IPS-NIHi7 (cell line): ENCODE results near the gene PLA2G5.

ENCODE experiments used
- DNase-seq: peaks from one replicate; pipeline ENCODE4 v3.0.0; 2012; ENCODE audit warnings: mixed read lengths; ENCODE audit errors: extremely low spot score

PLA2G5 gene

DNA sequence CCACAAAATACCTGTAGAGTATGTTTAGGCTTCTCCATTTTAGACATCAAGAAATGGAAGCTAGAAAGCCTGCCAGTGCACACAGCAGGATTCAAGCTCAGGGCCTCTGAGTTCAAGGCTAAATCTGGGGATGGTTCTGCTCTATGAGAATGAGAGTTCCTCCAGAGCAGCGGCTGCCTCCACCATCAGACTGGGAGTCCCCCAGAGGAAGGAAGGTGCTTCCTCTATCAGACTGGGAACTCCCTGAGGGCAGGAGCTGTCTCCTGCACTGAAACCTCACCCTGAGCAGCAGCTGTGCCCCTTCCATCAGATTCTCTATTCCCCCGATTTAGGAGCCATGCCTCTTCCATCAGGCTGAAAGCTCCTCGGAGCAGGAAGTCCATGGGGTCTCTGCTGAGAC, 20.1 kb downstream of the PLA2G5 start:
- DNase-seq, result no peak

DNA sequence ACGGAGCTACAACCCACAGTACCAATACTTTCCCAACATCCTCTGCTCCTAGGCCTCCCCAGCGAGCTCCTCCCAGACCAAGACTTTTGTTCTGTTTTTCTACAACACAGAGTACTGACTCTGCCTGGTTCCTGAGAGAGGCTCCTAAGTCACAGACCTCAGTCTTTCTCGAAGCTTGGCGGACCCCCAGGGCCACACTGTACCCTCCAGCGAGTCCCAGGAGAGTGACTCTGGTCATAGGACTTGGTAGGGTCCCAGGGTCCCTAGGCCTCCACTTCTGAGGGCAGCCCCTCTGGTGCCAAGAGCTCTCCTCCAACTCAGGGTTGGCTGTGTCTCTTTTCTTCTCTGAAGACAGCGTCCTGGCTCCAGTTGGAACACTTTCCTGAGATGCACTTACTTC, 20.6 kb downstream of the PLA2G5 start:
- DNase-seq, result no peak

DNA sequence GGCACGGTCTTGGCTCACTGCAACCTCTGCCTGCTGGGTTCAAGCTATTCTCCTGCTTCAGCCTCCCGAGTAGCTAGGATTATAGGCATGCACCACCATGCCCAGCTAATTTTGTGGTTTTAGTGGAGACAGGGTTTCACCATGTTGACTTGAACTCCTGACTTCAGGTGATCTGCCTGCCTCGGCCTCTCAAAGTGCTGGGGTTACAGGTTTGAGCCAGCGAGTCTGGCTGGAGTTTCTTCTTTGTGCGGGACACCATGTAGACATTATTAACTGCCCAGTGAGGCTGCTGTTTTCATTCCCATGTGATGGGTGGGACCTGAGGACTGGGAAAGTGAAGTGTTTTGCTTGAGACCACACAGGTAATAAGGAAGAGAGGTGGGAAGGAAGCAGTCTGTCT, 23.3 kb downstream of the PLA2G5 start:
- DNase-seq, result no peak

DNA sequence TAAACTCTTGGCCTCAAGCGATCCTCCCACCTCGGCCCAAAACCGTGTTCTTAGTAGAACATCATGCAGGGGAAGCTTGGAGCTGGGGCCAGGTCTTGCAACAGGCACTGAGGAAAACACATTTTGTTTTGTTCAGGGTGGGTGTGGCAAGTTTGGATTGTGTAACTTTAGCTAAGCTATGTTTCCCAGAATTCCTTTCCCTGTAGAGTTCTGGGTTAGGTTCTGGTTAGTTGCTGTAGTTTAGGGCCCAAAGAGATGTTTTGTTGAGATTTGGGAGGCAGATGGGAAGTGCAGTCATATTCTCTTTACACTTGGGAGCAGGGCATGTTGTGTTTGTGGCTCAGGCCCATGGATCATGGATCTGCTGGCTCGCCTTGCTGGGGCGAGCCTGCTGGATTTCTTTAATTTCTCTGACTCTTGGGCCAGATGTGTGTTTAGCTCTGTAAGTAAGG, 24.0 kb downstream of the PLA2G5 start:
- DNase-seq, result no peak

DNA sequence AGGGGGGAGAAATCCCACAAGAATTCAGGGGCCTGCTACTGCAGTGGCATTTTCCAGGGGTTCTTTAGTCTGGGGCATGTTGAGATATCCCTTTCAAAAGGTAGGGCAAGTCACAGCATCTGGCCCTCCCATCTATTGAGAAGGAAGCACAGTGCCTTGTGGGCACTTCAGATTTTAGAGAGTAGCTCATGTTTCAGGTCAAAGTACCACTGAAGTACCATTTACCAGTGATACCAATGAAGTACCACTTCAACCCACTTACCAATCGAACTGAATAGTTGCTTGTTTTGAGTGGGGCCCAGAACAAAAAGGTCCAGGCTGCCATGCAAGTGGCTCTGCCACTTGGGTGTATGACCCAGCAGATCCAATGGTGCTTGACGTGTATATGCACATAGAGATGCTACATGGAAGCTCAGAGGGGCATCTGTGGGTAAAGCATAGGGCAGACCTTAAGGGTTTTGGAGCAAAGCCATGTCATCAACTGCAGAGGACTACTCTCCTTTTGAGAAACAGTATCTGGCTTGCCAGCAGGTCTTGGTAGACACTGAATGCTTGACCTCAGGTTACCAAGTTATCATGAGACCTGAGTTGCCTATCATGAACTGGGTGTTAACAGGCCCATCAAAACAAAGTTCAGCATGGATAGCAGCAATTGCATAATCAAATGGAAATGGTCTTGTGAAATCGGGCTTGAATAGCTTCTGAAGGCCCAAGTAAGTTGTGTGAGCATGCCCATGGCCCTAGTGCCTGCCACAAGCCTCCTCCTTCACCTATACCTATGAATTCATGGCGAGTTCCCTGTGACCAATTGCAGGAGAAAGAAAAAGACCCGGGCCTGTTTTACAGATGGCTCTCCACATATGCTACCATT, 25.8 kb downstream of the PLA2G5 start:
- DNase-seq, result no peak

DNA sequence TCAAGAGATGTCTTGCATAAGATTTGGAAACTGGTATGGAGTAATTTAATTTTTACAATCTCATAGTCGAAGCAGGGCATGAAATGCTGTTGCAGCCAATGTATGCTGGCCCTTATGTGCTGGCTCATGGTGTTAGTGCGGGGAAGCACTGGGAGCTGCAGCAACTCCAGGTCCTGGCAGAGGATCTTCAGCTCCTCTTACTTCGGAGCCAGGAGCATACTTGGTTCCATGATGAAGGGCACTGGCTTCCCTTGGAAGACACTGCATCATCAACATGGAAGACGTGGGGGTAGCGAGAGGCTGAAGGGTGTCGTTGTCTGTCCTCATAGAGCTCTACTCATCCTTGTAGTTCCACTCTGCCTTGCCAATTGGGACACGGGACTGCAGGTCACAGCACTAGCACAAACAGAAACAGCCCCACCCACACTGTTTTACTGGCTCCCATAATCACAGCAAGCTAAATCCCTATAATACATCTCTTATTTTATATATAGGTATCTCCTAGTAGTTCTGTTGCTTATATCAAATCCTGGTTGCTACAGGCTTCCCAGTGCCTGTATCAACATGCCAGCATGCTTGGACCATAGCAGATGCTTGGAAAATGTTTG, 26.9 kb downstream of the PLA2G5 start:
- no peak for DNase-seq

DNA sequence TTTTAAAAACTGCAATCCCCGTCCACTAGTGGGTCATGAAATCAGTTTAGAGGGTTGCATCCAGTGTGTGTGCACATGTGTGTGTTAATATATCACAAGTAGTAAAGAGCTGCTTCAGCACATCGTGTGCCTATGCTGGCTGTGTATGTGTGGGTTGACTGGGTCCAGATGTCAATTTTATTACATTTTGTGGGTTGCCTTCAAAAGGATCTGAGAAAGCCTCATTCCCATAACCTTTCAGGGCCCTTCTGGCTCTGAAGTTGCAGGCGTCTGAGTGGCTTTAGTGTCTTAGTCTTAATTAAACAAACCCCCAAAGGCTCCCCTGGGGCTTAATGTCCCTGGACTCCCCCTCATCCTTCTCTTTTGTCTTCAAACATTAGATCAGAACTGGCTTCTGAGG, 29.5 kb downstream of the PLA2G5 start:
- DNase-seq, result no peak

DNA sequence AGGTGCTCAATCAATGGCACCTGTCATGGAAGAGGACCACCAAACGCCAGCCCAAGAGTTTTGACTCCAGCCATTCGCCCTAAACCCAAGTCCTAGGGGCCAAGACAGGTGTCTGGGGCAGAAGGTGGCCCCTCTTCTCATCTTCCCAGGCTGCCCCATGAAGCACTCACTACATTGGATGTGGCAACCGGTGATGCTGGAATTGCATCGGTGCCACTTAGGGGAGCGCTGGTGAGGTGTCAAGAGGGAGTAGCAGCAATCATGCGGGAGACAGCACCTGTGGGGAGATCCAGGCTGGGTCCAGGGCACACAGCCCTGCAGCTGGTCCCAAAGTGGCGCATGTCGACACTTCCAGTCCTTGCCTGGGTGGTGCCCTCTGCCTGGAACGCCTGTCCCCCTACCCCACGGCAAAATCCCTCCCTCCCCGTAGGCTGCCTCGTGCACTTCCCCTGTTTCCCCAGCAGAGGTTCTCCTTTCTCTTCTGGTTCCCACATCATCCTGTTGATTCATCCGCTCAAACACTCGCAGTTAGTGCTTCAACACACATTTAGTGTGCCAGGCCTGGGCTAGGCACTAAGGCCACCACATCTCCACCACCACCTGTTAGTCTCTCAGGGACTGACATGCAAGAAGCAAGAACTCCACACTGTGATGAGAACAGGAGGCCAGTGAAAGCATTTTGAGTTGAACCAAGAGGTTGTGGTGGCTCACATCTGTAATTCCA, 30.8 kb downstream of the PLA2G5 start:
- DNase-seq, result peak; percentile 84

DNA sequence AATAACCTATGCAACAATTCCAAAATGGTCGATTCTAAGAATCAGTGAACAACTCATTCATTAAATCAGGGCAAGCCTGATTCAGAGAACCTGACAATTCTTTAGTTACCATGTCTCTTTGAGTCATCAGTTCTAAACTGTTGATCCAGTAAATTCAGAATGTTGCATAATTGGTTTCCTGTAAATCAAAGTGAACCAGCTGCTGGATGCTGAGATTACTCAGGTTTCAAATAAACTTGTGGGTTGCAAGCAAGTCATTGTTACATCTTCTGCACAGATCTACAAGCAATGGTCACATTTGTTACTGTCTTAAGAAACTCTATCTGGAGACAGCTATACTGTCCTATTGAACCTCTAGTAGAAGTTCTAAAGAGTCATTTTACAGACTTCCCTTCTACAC, 32.9 kb downstream of the PLA2G5 start:
- DNase-seq, result no peak

DNA sequence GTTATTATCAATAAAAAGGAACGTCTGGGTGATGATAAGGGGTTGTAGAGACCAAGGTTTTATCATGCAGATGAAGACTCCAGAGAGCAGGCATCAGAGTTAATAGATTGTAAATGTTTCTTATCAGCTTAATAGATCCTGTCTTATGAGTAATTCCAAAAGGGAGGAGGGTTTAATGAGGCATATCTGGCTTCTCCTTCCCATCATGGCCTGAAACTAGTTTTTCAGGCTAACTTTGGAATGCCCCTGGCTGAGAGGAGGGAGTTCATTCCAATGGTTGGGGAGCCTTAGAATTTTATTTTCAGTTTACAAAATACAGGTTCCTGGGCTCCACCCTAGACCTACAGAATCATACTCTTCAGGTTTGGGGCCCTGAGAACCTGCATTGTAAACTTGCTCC, 35.9 kb downstream of the PLA2G5 start:
- DNase-seq, result no peak

DNA sequence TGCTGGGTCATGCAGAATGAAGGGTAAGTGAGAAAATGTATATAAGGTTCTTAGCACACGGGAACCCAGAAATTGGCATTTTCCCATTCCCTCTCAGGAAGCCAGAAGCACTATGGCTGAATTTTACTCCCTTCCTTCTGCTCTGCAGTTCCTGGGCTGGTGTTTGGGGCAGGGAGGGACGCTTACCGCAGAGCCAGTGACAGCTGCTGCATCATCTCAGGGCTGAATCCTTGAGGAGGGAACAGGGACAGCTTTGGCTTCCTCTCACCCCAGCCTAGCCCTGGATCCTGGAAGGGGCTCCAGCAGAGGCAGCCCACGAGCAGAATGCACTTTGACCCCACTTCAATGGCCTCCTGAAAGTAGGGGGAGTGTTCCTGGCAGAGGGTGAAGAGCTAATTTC, 37.4 kb downstream of the PLA2G5 start:
- DNase-seq, result no peak

DNA sequence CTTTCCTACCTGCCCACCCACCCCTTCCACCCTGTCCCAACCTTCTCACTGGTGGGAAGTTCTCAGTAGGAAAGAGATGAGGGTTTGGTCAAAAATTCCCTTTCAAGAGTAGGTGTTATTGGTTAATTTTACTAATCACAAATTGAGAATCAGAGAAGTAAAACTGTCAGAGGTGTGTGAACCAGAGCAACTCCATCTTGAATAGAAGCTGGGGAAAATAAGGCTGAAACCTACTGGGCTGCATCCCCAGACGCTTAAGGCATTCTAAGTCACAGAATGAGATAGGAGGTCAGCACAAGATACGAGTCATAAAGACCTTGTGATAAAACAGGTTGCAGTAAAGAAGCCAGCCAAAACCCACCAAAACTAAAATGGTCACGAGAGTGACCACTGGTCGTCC, 37.8 kb downstream of the PLA2G5 start:
- no peak for DNase-seq

DNA sequence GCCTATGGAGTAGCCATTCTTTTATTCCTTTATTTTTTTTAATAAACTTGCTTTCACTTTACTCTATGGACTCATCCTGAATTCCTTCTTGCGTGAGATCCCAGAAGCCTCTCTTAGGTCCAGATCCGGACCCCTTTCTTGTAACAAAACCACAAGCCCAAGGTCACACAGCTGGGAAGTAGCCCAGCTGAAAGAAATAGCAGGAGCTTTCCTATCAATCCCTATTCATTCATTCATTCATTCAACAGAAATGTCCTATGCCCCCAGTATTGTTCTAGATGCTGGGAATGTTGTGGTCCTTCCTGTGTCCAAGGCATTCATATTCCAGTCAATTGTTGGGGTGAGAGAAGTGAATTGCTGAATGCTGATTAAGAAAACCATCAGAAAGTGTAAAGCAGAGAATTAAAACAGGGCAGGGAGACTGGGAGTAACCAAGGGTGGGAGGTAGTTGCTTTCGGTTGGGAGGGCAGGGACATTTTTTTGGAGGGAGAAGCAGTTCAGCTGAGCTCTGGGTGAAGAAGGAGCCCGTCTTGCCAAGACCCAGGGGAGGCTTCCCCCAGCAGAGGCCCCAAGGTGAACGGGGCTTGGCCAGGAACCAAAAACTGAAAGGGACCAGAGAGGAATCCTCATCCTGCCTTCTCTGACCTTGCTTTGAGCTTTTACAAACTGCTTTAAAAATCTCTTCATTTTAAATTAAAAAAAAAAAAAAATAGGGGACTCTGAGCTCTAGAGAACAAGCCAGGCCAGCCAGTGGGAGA, 38.6 kb downstream of the PLA2G5 start:
- DNase-seq, result no peak

DNA sequence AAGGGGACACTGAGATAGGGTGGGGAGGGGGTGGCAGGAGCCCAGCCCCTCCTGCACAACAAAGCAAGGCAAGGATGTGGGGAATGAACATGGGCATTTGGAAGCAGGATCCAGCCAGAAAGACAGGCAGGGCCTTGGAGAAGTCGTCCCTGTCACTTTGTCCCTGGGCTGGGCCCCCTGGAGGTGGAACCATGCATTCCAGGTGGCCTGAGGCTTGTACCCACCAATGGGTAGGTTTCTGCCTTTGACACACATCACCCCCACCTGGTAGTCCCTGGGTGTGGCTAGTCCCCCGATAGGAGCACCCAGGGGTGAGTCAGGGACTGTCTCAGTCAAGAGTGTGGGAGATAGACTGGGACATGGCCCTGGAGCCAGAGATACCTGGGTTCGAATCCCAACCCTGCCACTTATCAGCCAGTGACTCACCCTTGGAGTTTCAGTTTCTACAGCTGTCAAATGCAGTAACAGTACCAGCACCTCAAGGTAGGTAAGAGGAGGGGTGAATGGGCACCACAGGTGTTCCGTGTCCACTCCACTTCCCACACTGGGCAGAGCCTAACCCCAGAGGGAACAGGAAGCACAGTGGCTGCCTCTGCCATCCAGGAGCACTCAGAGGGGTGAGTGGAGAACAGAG, 39.3 kb downstream of the PLA2G5 start:
- no peak for DNase-seq

DNA sequence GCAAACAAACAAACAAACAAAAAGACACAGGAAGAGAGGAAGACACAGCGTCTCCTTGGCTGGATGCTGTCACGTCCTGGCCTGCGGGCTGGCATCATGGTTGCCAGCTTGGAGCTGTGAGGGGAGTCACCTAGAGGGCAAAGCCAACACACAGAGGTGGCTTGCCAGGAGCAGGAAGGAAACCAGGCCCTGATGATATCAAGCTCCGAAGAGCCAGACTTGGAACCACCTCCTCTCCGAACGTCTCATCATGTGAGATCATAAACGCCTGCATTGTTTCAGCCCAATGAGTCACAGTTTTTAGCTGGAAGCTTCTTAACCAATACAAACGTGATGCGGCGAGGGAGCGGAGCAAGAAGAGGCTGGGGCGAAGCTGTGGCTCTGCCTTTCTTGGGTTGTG, 40.7 kb downstream of the PLA2G5 start:
- no peak for DNase-seq

DNA sequence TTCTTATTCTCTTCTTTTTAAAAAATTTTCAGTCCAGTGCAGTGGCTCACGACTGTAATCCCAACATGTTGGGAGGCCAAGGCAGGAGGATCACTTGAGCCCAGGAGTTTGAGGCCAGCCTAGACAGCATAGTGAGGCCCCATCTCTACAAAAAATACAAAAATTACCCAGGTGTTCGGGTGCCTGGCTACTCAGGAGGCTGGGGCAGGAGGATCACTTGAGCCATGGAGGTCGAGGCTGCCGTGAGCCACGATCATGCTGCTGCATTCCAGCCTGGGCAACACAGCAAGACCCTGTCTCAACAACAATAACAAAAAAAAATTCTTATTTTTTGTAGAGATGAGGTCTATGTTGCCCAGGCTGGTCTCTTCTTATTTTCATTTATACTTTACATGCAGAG, 41.5 kb downstream of the PLA2G5 start:
- no peak for DNase-seq

DNA sequence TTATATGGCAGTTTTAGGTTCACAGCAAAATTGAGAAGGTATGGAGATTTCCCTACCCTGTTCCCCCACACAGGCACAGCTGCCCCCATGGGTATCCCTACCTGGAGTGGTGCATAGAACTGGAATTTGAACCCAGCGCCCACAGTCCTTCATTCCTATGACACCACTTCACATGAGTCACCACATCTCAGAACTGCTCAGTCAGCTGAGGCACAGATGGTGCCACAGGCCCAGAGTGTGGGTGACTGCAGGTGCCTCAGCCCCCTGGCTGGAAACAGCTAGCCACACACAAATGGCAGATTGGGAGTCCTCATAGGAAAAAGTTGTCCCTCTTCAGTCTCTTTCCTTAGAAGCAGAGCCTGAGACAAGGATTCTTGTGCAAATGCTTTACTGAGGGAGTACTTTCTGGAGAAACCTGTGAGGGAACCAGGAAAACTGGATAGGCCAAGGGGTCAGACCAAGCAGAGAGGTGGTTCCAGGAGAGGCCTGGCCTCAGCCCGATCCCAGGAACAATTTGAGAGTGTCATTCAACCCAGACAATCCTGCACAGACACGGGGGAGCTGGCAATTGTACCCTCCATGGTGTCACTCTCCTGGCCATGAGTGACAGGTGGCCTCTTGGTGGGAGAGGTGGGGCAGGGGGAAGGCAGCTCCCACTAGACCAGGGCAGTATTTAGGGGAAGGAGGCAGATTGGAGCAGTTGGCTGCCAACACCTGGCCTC, 42.4 kb downstream of the PLA2G5 start:
- DNase-seq, result no peak

DNA sequence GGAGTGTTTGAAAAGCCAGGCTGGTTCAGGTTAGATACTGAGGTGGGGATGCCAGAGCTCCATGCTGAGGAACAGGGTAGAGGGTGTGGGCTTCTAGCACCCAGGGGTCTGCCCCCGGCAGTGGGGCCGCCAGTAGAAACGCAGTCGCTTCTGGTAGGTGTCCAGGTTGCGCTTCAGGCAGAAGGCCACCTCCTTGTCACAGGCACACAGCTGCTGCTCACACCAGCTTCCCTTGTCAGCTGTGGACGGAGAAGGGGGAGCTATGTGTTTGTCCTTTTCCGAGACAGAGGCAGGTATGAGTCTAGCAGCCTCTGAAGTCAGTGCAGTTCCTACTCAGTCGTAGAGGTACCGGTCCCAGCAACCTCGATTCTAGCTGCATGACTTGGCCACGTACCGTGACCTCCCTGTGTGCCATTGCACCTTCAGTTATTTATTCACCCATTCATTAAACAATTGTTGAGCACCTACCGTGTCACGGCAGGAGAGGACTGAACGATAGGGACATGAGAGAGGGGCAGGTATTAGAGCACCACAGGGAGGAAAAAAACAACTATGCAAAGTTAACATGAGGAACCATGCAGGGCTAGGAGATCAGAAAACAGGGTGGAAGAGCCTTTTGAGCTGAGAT, 44.1 kb downstream of the PLA2G5 start:
- no peak for DNase-seq

DNA sequence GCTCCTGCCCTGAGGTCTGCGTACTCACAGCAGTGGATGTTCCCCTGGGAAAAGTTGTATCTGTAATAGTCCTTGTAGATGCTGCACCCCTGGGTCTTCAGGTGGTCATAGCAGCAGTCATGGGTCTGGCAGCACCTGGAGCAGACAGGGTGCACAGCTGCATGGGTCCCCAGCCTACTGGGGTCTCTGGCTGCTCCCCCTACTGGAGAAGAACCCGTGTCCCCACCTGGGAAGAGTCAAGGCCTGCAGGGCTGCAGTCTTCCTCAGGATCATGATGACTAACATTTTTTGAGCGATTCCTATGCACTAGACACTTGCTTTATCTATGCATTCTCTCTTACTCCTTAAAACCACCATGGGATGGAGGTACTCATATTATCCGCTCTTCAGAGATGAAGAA, 45.5 kb downstream of the PLA2G5 start:
- peak; percentile 37 for DNase-seq

DNA sequence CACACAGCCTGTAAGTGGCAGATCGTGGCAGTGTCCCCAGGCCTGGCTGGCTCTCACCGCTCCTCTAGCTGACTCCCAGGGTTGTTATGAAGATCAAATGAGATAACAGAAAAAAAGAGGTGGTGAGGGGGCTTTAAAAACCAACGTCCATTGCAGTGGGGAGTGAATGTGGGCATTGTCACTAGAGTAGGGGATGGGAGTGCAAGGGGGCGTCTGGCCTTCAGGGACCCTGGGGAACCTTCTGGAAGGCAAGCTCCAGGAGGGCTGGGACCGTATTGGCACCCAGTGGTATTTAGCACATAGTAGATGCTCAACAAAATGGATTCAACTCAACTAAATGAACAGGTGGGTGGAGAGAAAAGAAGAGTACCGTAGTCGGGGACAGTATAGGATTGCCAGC, 45.9 kb downstream of the PLA2G5 start:
- no peak for DNase-seq
